ENCODE data around the gene CMTR2.

Gene CMTR2

DNA sequence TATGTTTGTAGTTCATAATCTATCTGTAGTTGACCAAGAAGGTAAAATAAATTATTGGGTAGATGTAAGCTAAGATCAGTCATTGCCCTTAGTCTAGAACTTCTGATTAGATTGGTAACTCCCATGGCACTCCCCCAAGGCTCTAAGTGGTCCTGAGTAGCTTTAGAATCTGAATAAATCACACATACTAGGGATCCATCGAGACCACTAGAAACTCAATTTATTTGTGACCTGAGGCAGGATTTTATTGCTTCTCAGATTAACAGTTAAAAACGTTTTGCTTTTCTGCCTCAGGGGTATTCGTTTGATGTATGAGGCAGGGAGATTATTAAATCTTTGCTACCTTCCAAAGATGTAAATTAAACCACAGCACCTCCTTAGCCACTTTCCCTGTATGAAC, 24.9 kb downstream of the CMTR2 start:
- no peak for DNase-seq

DNA sequence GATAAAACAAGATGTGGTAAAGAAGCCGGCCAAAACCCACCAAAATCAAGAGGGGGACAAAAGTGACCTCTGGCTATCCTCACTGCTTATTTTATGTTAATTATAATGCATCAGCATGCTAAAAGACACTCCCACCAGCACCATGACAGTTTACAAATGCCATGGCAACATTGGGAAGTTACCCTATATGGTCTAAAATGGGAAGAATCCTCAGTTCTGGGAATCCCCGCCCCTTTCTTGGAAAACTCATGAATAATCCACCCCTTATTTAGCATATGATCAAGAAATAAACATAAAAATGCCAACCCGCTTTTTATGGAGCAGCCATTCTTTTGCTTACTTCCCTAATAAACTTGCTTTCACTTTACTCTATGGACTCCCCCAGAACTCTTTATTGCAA, 25.6 kb downstream of the CMTR2 start:
- DNase-seq, result no peak

DNA sequence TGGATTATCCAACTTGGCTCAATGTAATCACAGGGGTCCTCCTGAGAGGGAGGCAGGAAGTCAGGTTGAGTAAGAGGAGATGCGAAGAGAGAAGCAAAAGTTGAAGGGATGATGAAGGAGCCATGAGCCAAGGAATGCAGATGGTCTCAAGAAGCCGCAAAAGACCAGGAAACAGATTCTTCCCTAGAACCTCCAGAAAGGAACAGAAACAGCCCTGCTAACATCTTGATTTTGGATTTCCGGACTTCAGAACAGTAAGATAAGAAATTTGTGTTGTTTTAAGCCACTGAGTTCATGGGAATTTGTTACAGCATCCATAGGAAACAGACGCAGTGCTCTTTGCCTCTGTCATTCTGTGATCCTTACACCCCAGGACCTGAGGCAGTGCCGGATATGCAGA, 26.8 kb downstream of the CMTR2 start:
- DNase-seq, result no peak

DNA sequence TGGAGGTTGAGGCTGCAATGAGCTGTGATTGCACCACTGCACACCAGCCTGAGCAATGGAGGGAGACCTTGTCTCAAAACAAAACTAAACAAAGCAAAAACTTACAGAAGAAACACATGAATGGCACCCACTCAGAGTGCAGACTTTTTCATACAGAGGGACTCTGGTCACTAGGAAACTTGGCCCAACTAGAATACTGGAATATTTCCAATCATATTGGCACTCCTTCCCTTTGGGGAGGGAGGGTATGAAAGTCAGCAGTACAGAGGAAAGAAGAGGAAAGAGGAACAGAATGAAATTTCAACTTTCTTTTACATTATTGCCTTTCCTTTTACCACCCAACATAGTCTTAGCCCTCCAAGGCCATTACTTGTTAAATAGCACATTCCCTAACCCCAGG, 28.2 kb downstream of the CMTR2 start:
- DNase-seq, result no peak

DNA sequence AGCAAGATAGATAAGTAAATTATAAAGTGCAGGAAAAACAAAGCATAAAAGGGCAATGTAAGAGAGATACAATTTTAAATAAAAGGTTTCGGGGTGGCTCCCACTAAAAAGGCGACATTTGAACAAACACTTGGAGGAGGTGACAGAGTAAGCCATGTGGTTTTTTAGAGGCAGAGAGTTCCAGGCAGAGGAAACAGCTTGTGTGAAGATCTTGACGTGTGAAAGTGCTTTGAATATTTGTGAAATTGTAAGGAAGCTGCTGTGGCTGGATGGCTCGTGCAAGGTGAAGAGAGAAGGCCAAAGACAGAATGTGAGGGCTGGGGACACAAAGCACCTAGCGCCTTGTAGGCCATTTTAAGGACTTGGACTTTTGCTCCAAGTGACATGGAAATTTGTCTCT, 30.1 kb downstream of the CMTR2 start:
- no peak for DNase-seq

DNA sequence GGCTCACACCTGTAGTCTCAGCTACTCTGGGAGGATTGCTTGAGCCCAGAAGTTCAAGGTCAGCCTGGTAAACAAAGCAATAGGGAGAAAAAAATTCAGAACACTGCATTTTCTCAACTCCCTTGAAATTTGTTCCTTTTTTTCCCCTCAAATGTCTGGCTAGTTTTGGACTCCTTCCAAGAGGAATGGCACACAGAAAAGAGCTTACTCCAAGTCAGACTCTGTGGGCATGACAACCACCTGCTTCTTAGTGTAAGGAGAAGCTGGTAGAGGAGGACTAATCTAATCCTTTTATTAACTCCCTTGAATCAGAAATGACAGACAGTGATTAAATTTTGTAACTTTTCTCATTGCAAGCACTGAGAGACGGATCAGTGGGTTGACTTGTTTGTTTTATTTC, 30.8 kb downstream of the CMTR2 start:
- DNase-seq, result no peak

DNA sequence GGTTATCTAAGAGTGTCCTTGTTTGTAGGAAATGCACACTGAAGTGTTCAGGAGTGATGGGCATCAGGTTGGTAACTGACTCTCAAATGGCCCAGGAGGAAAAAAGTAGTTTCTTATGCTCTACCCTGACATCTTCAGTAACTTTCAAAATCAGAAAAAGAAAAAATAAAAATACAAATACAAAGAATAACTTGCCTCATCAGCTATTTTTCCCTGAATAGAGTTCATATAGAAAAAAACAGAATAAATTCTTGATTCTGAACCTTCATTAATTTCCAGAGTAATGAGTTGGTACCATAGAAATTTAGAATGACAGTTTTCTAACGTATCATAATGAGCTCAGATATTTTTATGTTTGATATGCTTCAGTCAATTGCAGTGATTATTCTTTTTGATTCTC, 31.4 kb downstream of the CMTR2 start:
- no peak for DNase-seq

DNA sequence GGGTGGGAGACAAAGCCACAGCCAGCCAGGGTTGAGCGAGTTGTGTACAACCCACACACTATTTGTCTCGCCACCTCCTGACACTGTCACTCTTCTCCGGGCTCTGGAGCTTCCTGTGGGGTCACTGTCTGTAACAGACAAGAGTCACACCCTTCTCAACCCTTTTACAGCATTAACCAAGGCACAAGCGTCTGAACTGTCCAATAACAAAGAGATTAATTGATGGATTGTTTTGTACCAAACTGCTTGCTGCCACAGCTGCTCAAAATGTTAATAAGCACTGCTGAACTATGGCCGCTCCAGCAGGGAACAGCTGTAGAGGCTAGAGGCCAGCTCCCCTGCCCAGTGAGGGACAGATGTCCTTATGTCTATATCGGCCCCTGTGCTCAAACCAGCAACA, 33.5 kb downstream of the CMTR2 start:
- no peak for DNase-seq

DNA sequence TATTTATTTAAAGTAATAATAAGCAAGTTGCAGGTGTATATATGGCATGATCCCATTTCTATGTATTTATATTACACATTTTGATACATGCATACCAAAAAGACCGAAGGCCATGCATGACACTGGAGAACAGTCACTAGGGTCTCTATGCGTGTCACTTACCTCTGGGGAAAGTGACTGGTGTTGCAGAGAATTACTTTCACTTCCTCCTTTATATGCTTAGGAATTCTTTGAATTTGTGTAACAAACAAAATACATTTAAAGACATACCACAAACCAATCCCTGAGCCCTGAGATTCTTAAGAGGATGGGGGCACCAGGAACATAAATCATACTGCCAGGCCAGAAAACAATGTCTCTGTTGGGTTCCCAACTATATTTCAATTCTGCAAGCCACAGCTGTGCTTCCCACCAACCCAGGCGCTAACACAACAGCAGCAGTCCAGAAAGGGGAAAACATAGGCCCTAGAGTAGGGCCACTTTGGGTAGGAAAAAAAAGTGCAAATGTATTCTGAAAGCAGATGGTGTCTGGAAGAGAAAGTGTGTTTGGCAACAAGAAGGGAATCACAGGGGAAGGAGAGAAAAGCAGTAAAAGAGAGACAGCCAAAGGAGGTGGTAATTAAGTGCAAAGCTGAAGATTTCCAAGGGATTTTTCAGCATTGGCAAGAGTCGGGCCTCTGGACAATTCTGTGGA, 34.2 kb downstream of the CMTR2 start:
- no peak for DNase-seq

DNA sequence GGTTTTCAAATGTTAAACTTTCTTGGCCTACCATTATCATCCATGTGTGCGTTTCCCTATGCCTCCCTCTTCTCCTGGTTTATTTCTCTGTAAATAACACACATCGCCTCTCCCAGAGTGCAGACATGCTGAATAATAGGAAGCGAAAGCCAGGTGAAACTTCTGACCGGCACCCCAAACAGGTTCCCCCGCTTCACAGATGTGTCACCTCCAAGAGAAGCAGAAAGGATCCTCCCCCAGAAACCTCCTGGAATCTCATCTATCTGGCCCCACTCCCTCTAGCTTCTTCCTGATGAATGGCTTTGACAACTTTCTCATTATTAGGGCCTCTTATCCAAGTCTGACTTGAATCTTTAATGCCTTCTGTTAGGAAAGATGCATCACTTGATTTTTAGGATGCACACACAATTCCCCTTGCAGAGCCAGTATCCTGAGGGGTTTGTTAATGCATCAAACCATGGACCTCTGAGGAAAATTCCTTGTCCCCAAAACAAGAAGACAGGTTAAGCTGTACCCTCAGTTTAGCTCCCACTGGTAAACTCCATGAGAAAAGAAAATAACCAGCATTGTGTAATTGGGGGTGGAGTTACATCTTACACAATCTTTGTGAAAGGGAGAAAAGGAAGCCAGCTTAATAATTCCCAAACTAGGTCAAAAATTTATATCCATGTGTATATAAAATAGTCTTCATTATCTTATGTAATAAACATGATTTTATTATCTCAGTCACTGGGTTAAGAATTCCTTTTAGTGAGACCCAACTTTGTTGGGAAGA, 38.6 kb downstream of the CMTR2 start:
- no peak for DNase-seq

DNA sequence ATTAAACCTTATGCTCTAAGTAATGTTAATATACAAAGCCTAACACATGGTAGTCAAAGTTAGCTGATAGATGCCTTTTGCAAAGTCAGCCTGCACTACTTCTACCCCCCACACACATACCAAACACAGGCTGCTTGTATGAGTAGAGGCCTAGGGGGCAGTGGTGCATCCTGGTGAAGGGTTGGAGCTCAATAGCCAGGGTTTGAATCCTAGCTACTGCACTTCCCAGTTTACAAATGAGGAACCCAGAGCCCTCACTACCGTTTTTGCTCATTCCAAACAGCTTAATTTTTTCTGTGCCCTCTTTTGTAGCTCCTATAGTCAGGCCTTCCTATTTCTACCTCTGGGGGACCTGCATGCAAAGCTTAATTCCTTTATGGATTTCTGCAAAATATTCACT, 39.8 kb downstream of the CMTR2 start:
- no peak for DNase-seq

DNA sequence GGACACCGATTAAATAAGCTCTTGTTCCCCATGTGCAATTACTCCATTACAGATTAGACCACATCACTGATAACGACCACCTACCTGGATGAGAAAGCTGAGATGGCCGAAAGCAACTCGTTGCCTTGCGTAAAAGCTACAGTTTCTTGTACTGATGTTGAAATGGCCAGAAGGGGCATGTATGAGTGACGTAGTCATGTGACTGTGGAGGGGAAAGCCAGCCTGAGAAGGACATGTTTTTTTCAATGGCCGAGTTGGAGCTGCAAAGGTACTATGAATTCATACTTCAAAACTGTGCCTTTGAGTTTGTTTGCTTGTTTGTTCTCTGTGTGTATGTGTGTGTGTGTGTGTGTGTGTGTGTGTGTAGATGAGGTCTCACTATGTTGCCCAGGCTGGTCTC, 41.7 kb downstream of the CMTR2 start:
- no peak for DNase-seq

DNA sequence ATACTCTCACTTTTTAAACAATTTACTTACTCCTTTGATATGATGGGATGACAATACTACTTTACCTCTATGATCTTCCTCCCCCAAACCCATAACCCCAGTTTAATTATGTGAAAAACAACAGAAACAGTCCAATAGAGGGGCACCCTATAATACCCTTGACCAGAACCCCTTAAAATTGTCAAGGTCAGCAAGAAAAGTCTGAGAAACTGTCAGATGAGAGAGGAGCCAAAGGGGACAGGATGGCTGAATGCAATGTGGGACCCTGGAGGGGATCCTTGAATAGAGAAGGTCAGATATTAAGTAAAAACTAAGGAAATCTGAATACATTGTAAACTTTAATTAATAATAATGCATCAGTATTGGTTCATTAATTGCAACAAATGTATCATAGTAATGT, 42.9 kb downstream of the CMTR2 start:
- no peak for DNase-seq

DNA sequence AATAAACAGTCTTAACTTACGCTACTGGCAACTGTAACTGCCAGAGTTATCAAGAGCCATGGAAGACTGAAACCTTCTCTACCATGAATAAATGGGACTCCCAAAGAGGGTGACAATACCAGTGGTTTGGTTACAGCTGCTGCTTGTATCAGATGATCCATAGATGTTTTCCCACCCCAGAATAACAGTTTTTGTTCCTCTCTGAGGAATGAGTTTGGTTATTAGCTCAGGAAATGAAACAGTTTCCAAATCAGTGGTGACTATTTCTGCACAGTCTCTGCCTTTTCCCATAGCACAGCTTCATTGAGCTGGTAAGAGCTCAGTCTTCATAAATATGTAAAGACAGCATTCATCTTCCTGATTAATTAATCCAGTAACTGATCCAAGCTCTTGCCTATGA, 44.7 kb downstream of the CMTR2 start:
- no peak for DNase-seq

DNA sequence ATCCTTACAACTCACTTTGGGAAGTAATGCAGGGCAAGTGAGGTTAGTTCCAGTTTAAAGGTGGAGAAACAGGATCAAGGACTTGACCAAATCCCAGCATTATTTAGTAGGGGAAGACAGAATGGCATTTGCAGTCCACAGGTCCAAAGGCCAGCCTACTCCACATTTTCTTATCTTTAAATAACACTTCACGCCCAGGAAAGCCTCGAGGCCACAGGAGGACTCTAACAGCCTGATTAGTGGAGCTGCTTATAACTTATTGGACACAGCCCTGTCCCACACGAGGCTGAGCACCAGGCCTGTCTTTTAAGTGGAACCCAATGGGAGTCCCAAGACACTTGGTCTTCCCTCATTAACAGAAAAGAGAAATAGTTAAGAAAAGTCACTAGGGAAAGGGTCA, 46.6 kb downstream of the CMTR2 start:
- no peak for DNase-seq

DNA sequence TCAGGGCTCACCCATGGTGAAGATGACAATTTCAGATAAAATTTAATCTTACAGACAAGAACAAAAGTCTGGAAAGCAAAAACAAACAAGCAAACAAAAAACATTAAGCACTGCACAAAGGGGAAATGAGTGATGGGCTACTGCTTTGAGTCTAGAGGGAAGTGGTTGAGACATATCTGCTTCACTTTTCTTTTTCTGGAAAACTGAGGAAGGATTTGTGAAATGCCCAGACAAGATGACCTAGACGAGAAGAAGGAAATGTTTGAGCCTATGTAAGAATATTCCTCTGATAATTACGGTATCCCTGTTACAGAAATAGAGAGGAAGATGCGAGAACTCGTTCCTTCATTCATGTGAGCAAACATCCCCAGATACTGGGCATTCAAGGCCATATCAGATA, 47.2 kb downstream of the CMTR2 start:
- no peak for DNase-seq

All from activated naive CD4-positive, alpha-beta T cell treated with anti-CD3 and anti-CD28 coated beads, Interleukin-2, amount 50 U/mL, for 16 hours (primary cell).